ENCODE measurements around the gene FASN. TPM values are rescaled to one million over a fixed set of nuclear protein-coding genes. Genes with fewer than 3 reads are reported as not detected.

The FASN gene
- total RNA-seq, 6 experiments from 2014 or later: 108 to 138 (median 112) TPM

GRCh38 chr17:82053130-82053529, 44.9 kb downstream of the FASN start:
- no peak for TF ChIP-seq CTCF (IDR thresholded peaks at IDR 0.05)
- H3K9me3 Mint-ChIP-seq: no peaks in the 10 kb centered on the region
- DNase-seq: no peak
- H3K27me3 Mint-ChIP-seq (ENCODE audit: insufficient read depth): no peaks in the 10 kb centered on the region
- no peaks in the 10 kb centered on the region for H3K36me3 Mint-ChIP-seq (ENCODE audit: low read depth)
- H3K4me3 Mint-ChIP-seq: peak overlapping the region; percentile 90
- H3K4me1 Mint-ChIP-seq (ENCODE audit: low read depth): peaks cover 10% of the 10 kb centered on the region; the same call in 1 of the 2 replicates
- peak overlapping the region; percentile 16; the same call in 1 of the 2 replicates for H3K27ac Mint-ChIP-seq

GRCh38 chr17:82052638-82053059, 45.4 kb downstream of the FASN start:
- H3K27ac Mint-ChIP-seq: peak overlapping the region; percentile 67

GRCh38 chr17:82051776-82052637, 46.0 kb downstream of the FASN start, which contains the start of the genes GPS1 and RFNG:
GPS1 (plus strand) TSS chr17:82051898; CDS start chr17:82051932, 34 bp downstream.
RFNG (minus strand) TSS chr17:82051811; CDS start chr17:82051766, 45 bp downstream.
- Mint-ChIP-seq H3K4me3 (peak within 1 kb of the TSS; percentile 90), H3K27me3 (ENCODE audit: insufficient read depth) (no peaks in the 10 kb centered on the region), H3K9me3 (no peaks in the 10 kb centered on the region), H3K36me3 (ENCODE audit: low read depth) (peaks cover 5% of the 10 kb centered on the region; the same call in 1 of the 2 replicates), H3K4me1 (ENCODE audit: low read depth) (peaks cover 10% of the 10 kb centered on the region; the same call in 1 of the 2 replicates), H3K27ac (peak within 1 kb of the TSS; percentile 77)
- no peak for DNase-seq
- TF ChIP-seq CTCF (IDR thresholded peaks at IDR 0.05): no peak

More at GRCh38 chr17:82052638-82053059, 45.4 kb downstream of the FASN start:
- DNase-seq: no peak
- Mint-ChIP-seq H3K4me1 (ENCODE audit: low read depth) (peaks cover 10% of the 10 kb centered on the region; the same call in 1 of the 2 replicates), H3K36me3 (ENCODE audit: low read depth) (peaks cover 2% of the 10 kb centered on the region; the same call in 1 of the 2 replicates), H3K9me3 (no peaks in the 10 kb centered on the region), H3K27me3 (ENCODE audit: insufficient read depth) (no peaks in the 10 kb centered on the region), H3K4me3 (peak overlapping the region; percentile 90)
- no peak for TF ChIP-seq CTCF (IDR thresholded peaks at IDR 0.05)

- peak overlapping the region; percentile 88 for H3K4me3 Mint-ChIP-seq
- peaks cover 5% of the 10 kb centered on the region; the same call in 1 of the 2 replicates for H3K36me3 Mint-ChIP-seq (ENCODE audit: low read depth)
- DNase-seq: no peak
- TF ChIP-seq CTCF (IDR thresholded peaks at IDR 0.05): no peak
- no peaks in the 10 kb centered on the region for H3K9me3 Mint-ChIP-seq
- no peaks in the 10 kb centered on the region for H3K27me3 Mint-ChIP-seq (ENCODE audit: insufficient read depth)
- H3K4me1 Mint-ChIP-seq (ENCODE audit: low read depth): peaks cover 10% of the 10 kb centered on the region; the same call in 1 of the 2 replicates
- H3K27ac Mint-ChIP-seq: peak overlapping the region; percentile 76
Measured at GRCh38 chr17:82050761-82051641, 47.0 kb downstream of the FASN start.

GRCh38 chr17:82050152-82050760, 47.8 kb downstream of the FASN start:
- H3K36me3 Mint-ChIP-seq (ENCODE audit: low read depth): peaks cover 5% of the 10 kb centered on the region; the same call in 1 of the 2 replicates
- H3K27ac Mint-ChIP-seq: peak overlapping the region; percentile 76
- no peaks in the 10 kb centered on the region for H3K27me3 Mint-ChIP-seq (ENCODE audit: insufficient read depth)
- peaks cover 10% of the 10 kb centered on the region; the same call in 1 of the 2 replicates for H3K4me1 Mint-ChIP-seq (ENCODE audit: low read depth)
- H3K9me3 Mint-ChIP-seq: no peaks in the 10 kb centered on the region
- no peak for DNase-seq
- no peak for TF ChIP-seq CTCF (IDR thresholded peaks at IDR 0.05)
- H3K4me3 Mint-ChIP-seq: peak overlapping the region; percentile 88

All from HFFc6 (cell line).